ENCODE results near the gene RFTN1. TPM values are rescaled to one million over a fixed set of nuclear protein-coding genes. Genes with fewer than 3 reads are reported as not detected.
A peak's percentile ranks its signal among the peaks of the same experiment; 100 is the strongest.

RFTN1 gene
- total and polyA plus RNA-seq, 9 of the 15 experiments (the other 6 are each of a cell fraction or from before 2014, with no cell fraction given): 0.08 to 0.51 (median 0.11) TPM; not detected in 6

GRCh38 chr3:16524196-16524595 is 10.7 kb upstream of the RFTN1 start:
- H3K27ac ChIP-seq (ENCODE audit: extremely low read depth, low read depth, low read length): no peak overlapping the region
- peaks cover 9 to 31% of the 10 kb centered on the region in 2 experiments; a peak in 4 of 5 replicates for H3K27me3 ChIP-seq (ENCODE audit: control insufficient read depth in 2 of 2, insufficient read depth in 2 of 2, low read length in 2 of 2)
- no TSS peak for BruUV-seq (replicated peaks)
- H4K20me1 ChIP-seq (replicated peaks; ENCODE audit: control insufficient read depth, insufficient read depth, low read length): no peaks in the 10 kb centered on the region
- no peaks in the 10 kb centered on the region for H3K36me3 ChIP-seq (ENCODE audit: control insufficient read depth, insufficient read depth, low read length)
- H3K9me1 ChIP-seq (ENCODE audit: control insufficient read depth, insufficient read depth, low read length): no peaks in the 10 kb centered on the region
- H2AFZ ChIP-seq (ENCODE audit: low read depth, low read length): no peak overlapping the region
- H3K4me3 ChIP-seq: no peak overlapping the region
- no peak for TF ChIP-seq ZNF239 (CRISPR knock-in tag; IDR thresholded peaks at IDR 0.05)
- ATAC-seq: no peak
- DNase-seq (ENCODE audit: extremely low read depth in 1 of 4, low spot score in 3 of 4): no peak
- no peaks in the 10 kb centered on the region for H3K4me1 ChIP-seq (replicated peaks in 1 of 2; ENCODE audit: control insufficient read depth in 2 of 2, insufficient read depth in 2 of 2, low read length in 2 of 2)
- no peak for FAIRE-seq
- CTCF ChIA-PET (ENCODE audit: low intra/inter-chr PET ratio): no interaction called here
- no peaks in the 10 kb centered on the region for H3K79me2 ChIP-seq (ENCODE audit: control insufficient read depth, insufficient read depth, low read length)
- in situ Hi-C loops (cut with MboI): no loop called here
- POLR2A ChIA-PET: interaction anchor here (0.6 to 1.9 kb wide), 3 partner anchors 12 to 18 kb away, joined by 3 to 12 read pairs (median 5); no protein-coding TSS in a partner anchor
- no peak overlapping the region for H3K4me2 ChIP-seq (ENCODE audit: insufficient read depth, low read length)
- no peaks in the 10 kb centered on the region for H3K9me3 ChIP-seq (replicated peaks; ENCODE audit: control insufficient read depth, insufficient read depth, low read depth, low read length)
- intact Hi-C loops (cut with micrococcal nuclease): no loop called here
- no peak overlapping the region for H3K9ac ChIP-seq (ENCODE audit: insufficient read depth in 1 of 2, low read depth in 2 of 2, low read length in 2 of 2)
- 0% methylated on average over 2 of the region's 2 CpGs for WGBS (ENCODE audit: insufficient coverage, low coverage, missing lambda C conversion rate)

GRCh38 chr3:16523778-16524177 is 10.3 kb upstream of the RFTN1 start:
- 0 out of 2 replicates have a peak, but pooled peaks have one; percentile 38 for TF ChIP-seq FOSL1 (tag; conservative IDR thresholded peaks at IDR 0.05)
- no peak for TF ChIP-seq RBFOX2 (IDR thresholded peaks at IDR 0.05; ENCODE audit: low read depth, low read length)
- no peak for TF ChIP-seq CREB3L1 (IDR thresholded peaks at IDR 0.05; ENCODE audit: borderline replicate concordance, low read depth)
- TF ChIP-seq CREBBP (IDR thresholded peaks at IDR 0.05; ENCODE audit: low read depth, low read length): no peak
- no peak for TF ChIP-seq RFX1 (IDR thresholded peaks at IDR 0.05)
- TF ChIP-seq ZNF778 (CRISPR knock-in tag; IDR thresholded peaks at IDR 0.05): no peak
- WGBS (ENCODE audit: insufficient coverage, low coverage, missing lambda C conversion rate): 3% methylated on average over 2 of the region's 2 CpGs
- Histone ChIP-seq H3K36me3 (ENCODE audit: control insufficient read depth, insufficient read depth, low read length) (no peaks in the 10 kb centered on the region), H3K9ac (ENCODE audit: insufficient read depth in 1 of 2, low read depth in 2 of 2, low read length in 2 of 2) (no peak overlapping the region), H2AFZ (ENCODE audit: low read depth, low read length) (no peak overlapping the region), H3K4me3 (no peak overlapping the region), H3K27ac (ENCODE audit: extremely low read depth, low read depth, low read length) (no peak overlapping the region), H3K9me3 (replicated peaks; ENCODE audit: control insufficient read depth, insufficient read depth, low read depth, low read length) (no peaks in the 10 kb centered on the region), H3K4me2 (ENCODE audit: insufficient read depth, low read length) (no peak overlapping the region), H3K9me1 (ENCODE audit: control insufficient read depth, insufficient read depth, low read length) (no peaks in the 10 kb centered on the region), H3K27me3 (ENCODE audit: control insufficient read depth in 2 of 2, insufficient read depth in 2 of 2, low read length in 2 of 2) (peaks cover 7 to 30% of the 10 kb centered on the region in 2 experiments; a peak in 4 of 5 replicates), H3K4me1 (replicated peaks in 1 of 2; ENCODE audit: control insufficient read depth in 2 of 2, insufficient read depth in 2 of 2, low read length in 2 of 2) (no peaks in the 10 kb centered on the region), H3K79me2 (ENCODE audit: control insufficient read depth, insufficient read depth, low read length) (no peaks in the 10 kb centered on the region), H4K20me1 (replicated peaks; ENCODE audit: control insufficient read depth, insufficient read depth, low read length) (no peaks in the 10 kb centered on the region)
- in situ Hi-C loops (cut with MboI) (no loop called here), intact Hi-C loops (cut with micrococcal nuclease) (no loop called here)
- no peak for ATAC-seq
- no peak for DNase-seq (ENCODE audit: extremely low read depth in 1 of 4, low spot score in 3 of 4)
- BruUV-seq (replicated peaks): no TSS peak
- ChIA-PET POLR2A (interaction anchor here (0.6 to 1.9 kb wide), 3 partner anchors 12 to 18 kb away, joined by 3 to 12 read pairs (median 5); no protein-coding TSS in a partner anchor), CTCF (ENCODE audit: low intra/inter-chr PET ratio) (no interaction called here)
- FAIRE-seq: peak; percentile 26
